ENCODE results near the gene RDX. TPM values are rescaled to one million over a fixed set of nuclear protein-coding genes. Genes with fewer than 3 reads are reported as not detected.

The RDX gene
- total and polyA plus RNA-seq, 2 of the 4 experiments (the other 2 are of a cell fraction): 61.1 to 72.4 TPM

- no peak overlapping the region for H2BK5ac ChIP-seq (ENCODE audit: low read depth, low read length, poor library complexity, severe bottlenecking)
- ChIA-PET CTCF (no interaction called here), POLR2A (ENCODE audit: unreplicated experiment) (no interaction called here)
- no peak overlapping the region for H3K14ac ChIP-seq (replicated peaks; ENCODE audit: low read depth, low read length)
- no TSS peak for BruUV-seq (replicated peaks)
- no peak overlapping the region for H2BK120ac ChIP-seq (ENCODE audit: low read depth, low read length)
- H2AK5ac ChIP-seq (ENCODE audit: low read depth, low read length): no peak overlapping the region
- H3K9me1 ChIP-seq (ENCODE audit: insufficient read depth, low read length): no peaks in the 10 kb centered on the region
- DNase-seq: peak; percentile 52
- H2BK20ac ChIP-seq (ENCODE audit: low read depth, low read length): no peak overlapping the region
- H3K27me3 ChIP-seq (ENCODE audit: control insufficient read depth, insufficient read depth, low read length): no peaks in the 10 kb centered on the region
- no peak overlapping the region for H2AFZ ChIP-seq (replicated peaks; ENCODE audit: low read length, poor library complexity)
- H3K79me1 ChIP-seq (ENCODE audit: low read depth in 1 of 2, low read length in 2 of 2): no peaks in the 10 kb centered on the region
- no peak overlapping the region for H2AK9ac ChIP-seq (replicated peaks; ENCODE audit: low read depth, low read length, poor library complexity)
- intact Hi-C loops (cut with micrococcal nuclease) (no loop called here), in situ Hi-C loops (cut with MboI; ENCODE audit: low sequenced_read_pairs) (no loop called here), dilution Hi-C loops (cut with HindIII; ENCODE audit: low sequenced_read_pairs, unreplicated experiment) (no loop called here)
- no peak overlapping the region for H3K4me3 ChIP-seq (ENCODE audit: insufficient read depth, low read depth, low read length)
- no peak for TF ChIP-seq RCOR1 (IDR thresholded peaks at IDR 0.05; ENCODE audit: insufficient replicate concordance, low read length)
- no peak for TF ChIP-seq RFX5 (IDR thresholded peaks at IDR 0.05; ENCODE audit: low read depth, low read length)
- no peak for TF ChIP-seq CEBPB (IDR thresholded peaks at IDR 0.05; ENCODE audit: low read depth, low read length)
- no peak for TF ChIP-seq NFE2L2 (IDR thresholded peaks at IDR 0.05; ENCODE audit: low read depth, low read length)
- TF ChIP-seq CHD1 (IDR thresholded peaks at IDR 0.05; ENCODE audit: low read depth, low read length): no peak
- no peak for TF ChIP-seq SMC3 (IDR thresholded peaks at IDR 0.05; ENCODE audit: low read depth, low read length)
- no peak for TF ChIP-seq RAD21 (IDR thresholded peaks at IDR 0.05; ENCODE audit: low read length)
- TF ChIP-seq ELK1 (IDR thresholded peaks at IDR 0.05; ENCODE audit: borderline replicate concordance, low read depth, low read length): no peak
- TF ChIP-seq FOS (IDR thresholded peaks at IDR 0.05; ENCODE audit: low read depth, low read length): no peak
- no peak for TF ChIP-seq BHLHE40 (IDR thresholded peaks at IDR 0.05; ENCODE audit: low read depth, low read length)
- no peak for TF ChIP-seq MXI1 (IDR thresholded peaks at IDR 0.05; ENCODE audit: borderline replicate concordance, low read depth, low read length)
- TF ChIP-seq CTCF (conservative IDR thresholded peaks at IDR 0.05; ENCODE audit: low read depth, low read length): no peak
- TF ChIP-seq POLR2A (IDR thresholded peaks at IDR 0.05; ENCODE audit: low read depth, low read length): no peak
- TF ChIP-seq MAFK (IDR thresholded peaks at IDR 0.05; ENCODE audit: low read depth, low read length): no peak
- TF ChIP-seq MAZ (IDR thresholded peaks at IDR 0.05; ENCODE audit: borderline replicate concordance, low read depth, low read length): no peak
- TF ChIP-seq USF2 (IDR thresholded peaks at IDR 0.05; ENCODE audit: low read depth, low read length): no peak
- no peak overlapping the region for H3K4me2 ChIP-seq (ENCODE audit: low read depth, low read length)
- H3K4ac ChIP-seq (ENCODE audit: low read depth, low read length): no peak overlapping the region
- ATAC-seq (ENCODE audit: low read depth): no peak
- no CpG with 5 or more reads among the region's 4 CpGs for WGBS, 2 experiments (ENCODE audit: extremely low coverage in 2 of 2, insufficient read length in 1 of 2)
- no peak overlapping the region for H3K56ac ChIP-seq (ENCODE audit: extremely low read depth, insufficient read depth, low read length)
- H3K36me3 ChIP-seq (ENCODE audit: control insufficient read depth, insufficient read depth, low read length): no peaks in the 10 kb centered on the region
- H4K91ac ChIP-seq (ENCODE audit: insufficient read depth, low read depth, low read length): no peak overlapping the region
- no peak overlapping the region for H4K8ac ChIP-seq (ENCODE audit: low read depth in 2 of 2, low read length in 2 of 2)
- H3K23ac ChIP-seq (ENCODE audit: low read depth, low read length): no peak overlapping the region
- no peaks in the 10 kb centered on the region for H4K20me1 ChIP-seq (ENCODE audit: insufficient read depth, low read length)
- H4K5ac ChIP-seq (ENCODE audit: low read depth, low read length): no peak overlapping the region
- no peak overlapping the region for H3K18ac ChIP-seq (ENCODE audit: low read depth, low read length)
- no peak overlapping the region for H2BK15ac ChIP-seq (ENCODE audit: low read depth, low read length)
- H3K9ac ChIP-seq (ENCODE audit: low read depth, low read length): no peak overlapping the region
- H3K27ac ChIP-seq (ENCODE audit: insufficient read depth, low read length): no peak overlapping the region
- H3K9me3 ChIP-seq (ENCODE audit: control insufficient read depth, insufficient read depth, low read length): no peaks in the 10 kb centered on the region
- no peaks in the 10 kb centered on the region for H3K4me1 ChIP-seq (ENCODE audit: control insufficient read depth, insufficient read depth, low read length)
Measured at GRCh38 chr11:110337570-110338193, 41.3 kb upstream of the RDX start.
